ENCODE results near the gene TBXAS1. TPM values are rescaled to one million over a fixed set of nuclear protein-coding genes. Genes with fewer than 3 reads are reported as not detected.

Gene TBXAS1
- total RNA-seq, 2 experiments from 2014 or later, result 0.86 TPM; not detected in 1

DNA sequence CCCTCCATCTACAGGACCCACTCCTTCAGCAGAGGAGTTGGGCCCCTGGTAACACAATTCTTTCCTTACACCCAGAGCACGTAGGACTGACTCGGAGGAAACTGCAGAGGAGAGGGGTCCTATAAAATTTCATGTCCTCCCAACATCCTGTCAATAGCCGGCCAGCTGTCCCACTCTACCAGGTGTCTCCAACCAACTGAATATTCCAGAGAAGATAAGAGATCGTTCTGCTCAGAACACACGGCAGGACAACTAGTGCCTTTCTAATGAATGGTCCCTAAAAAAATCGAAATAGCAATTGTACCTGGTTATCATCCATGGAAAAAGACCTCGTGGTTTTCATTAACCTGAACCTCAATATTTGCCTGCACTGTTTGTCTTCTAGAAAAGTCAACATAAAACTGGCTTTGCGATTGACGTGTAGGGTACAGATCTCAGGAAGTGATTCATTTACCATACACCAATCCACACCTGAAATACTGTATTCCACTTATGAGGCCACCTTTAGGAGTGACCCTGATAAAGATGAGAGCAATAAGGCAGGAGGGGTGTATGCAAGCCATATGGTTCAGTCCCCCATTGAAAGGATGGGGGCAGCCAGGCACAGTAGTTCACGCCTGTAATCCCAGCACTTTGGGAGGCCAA is 121.9 kb downstream of the TBXAS1 start:
- no peaks in the 10 kb centered on the region for H4K20me1 ChIP-seq (ENCODE audit: insufficient read depth, low read length)
- no peak overlapping the region for H3K4me2 ChIP-seq (ENCODE audit: low read length)
- DNase-seq (ENCODE audit: low spot score), result no peak
- no peak overlapping the region for H3K4me3 ChIP-seq (ENCODE audit: low read depth, low read length, poor library complexity, severe bottlenecking)
- intact Hi-C loops (cut with micrococcal nuclease; ENCODE audit: unreplicated experiment), result no loop called here
- no peaks in the 10 kb centered on the region for H3K9me2 ChIP-seq (ENCODE audit: insufficient read depth, low read length)
- TF ChIP-seq EZH2phosphoT487 (IDR thresholded peaks at IDR 0.05; ENCODE audit: borderline replicate concordance, low read depth, low read length), result no peak
- TF ChIP-seq, protein P1, sequence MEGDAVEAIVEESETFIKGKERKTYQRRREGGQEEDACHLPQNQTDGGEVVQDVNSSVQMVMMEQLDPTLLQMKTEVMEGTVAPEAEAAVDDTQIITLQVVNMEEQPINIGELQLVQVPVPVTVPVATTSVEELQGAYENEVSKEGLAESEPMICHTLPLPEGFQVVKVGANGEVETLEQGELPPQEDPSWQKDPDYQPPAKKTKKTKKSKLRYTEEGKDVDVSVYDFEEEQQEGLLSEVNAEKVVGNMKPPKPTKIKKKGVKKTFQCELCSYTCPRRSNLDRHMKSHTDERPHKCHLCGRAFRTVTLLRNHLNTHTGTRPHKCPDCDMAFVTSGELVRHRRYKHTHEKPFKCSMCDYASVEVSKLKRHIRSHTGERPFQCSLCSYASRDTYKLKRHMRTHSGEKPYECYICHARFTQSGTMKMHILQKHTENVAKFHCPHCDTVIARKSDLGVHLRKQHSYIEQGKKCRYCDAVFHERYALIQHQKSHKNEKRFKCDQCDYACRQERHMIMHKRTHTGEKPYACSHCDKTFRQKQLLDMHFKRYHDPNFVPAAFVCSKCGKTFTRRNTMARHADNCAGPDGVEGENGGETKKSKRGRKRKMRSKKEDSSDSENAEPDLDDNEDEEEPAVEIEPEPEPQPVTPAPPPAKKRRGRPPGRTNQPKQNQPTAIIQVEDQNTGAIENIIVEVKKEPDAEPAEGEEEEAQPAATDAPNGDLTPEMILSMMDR (conservative IDR thresholded peaks at IDR 0.05; ENCODE audit: low read length), result no peak
- H2AFZ ChIP-seq (ENCODE audit: low read length), result no peak overlapping the region
- H3K9me3 ChIP-seq (ENCODE audit: low read length), result no peaks in the 10 kb centered on the region
- CTCF ChIA-PET (ENCODE audit: unreplicated experiment), result no interaction called here
- no peak overlapping the region for H3K27ac ChIP-seq (ENCODE audit: low read depth, low read length, poor library complexity, severe bottlenecking)
- H3K4me1 ChIP-seq (ENCODE audit: insufficient read depth, low read length, poor library complexity, severe bottlenecking), result no peaks in the 10 kb centered on the region
- POLR2A ChIA-PET, result no interaction called here
- no TSS peak for BruUV-seq (replicated peaks)
- H3K36me3 ChIP-seq (ENCODE audit: insufficient read depth, low read length), result no peaks in the 10 kb centered on the region
- H3K79me2 ChIP-seq (ENCODE audit: insufficient read depth, low read depth, low read length), result no peaks in the 10 kb centered on the region

DNA sequence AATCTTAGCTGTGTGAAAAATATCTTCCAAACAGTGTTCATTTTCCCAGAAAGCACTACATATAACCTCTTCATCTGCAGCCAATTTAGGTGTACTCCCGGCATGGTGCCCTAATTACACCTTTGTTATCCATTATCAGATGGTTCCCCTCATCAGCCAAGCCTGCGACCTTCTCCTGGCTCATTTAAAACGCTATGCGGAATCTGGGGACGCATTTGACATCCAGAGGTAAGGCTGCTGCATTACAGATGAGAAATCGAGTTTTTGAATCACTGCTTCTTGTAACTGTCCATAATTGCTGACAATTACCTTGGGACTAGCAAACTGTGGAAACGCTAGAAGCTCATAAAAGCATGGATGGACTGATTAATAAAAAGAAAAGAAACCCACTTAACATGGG is 124.2 kb downstream of the TBXAS1 start:
- Histone ChIP-seq H2AFZ (ENCODE audit: low read length) (no peak overlapping the region), H3K79me2 (ENCODE audit: insufficient read depth, low read depth, low read length) (no peaks in the 10 kb centered on the region), H3K9me2 (ENCODE audit: insufficient read depth, low read length) (no peaks in the 10 kb centered on the region), H3K4me1 (ENCODE audit: insufficient read depth, low read length, poor library complexity, severe bottlenecking) (no peaks in the 10 kb centered on the region), H3K9me3 (ENCODE audit: low read length) (no peaks in the 10 kb centered on the region), H3K36me3 (ENCODE audit: insufficient read depth, low read length) (no peaks in the 10 kb centered on the region), H4K20me1 (ENCODE audit: insufficient read depth, low read length) (no peaks in the 10 kb centered on the region), H3K4me3 (ENCODE audit: low read depth, low read length, poor library complexity, severe bottlenecking) (no peak overlapping the region), H3K27ac (ENCODE audit: low read depth, low read length, poor library complexity, severe bottlenecking) (no peak overlapping the region), H3K4me2 (ENCODE audit: low read length) (no peak overlapping the region)
- ChIA-PET POLR2A (interaction anchor here (0.7 to 1.3 kb wide), 2 partner anchors 21 to 130 kb away, joined by 3 read pairs; no protein-coding TSS in a partner anchor), CTCF (ENCODE audit: unreplicated experiment) (no interaction called here)
- intact Hi-C loops (cut with micrococcal nuclease; ENCODE audit: unreplicated experiment), result no loop called here
- TF ChIP-seq EZH2phosphoT487 (IDR thresholded peaks at IDR 0.05; ENCODE audit: borderline replicate concordance, low read depth, low read length), result no peak
- TF ChIP-seq, protein P1 (conservative IDR thresholded peaks at IDR 0.05; ENCODE audit: low read length), result no peak
- DNase-seq (ENCODE audit: low spot score), result no peak
- no TSS peak for BruUV-seq (replicated peaks)

DNA sequence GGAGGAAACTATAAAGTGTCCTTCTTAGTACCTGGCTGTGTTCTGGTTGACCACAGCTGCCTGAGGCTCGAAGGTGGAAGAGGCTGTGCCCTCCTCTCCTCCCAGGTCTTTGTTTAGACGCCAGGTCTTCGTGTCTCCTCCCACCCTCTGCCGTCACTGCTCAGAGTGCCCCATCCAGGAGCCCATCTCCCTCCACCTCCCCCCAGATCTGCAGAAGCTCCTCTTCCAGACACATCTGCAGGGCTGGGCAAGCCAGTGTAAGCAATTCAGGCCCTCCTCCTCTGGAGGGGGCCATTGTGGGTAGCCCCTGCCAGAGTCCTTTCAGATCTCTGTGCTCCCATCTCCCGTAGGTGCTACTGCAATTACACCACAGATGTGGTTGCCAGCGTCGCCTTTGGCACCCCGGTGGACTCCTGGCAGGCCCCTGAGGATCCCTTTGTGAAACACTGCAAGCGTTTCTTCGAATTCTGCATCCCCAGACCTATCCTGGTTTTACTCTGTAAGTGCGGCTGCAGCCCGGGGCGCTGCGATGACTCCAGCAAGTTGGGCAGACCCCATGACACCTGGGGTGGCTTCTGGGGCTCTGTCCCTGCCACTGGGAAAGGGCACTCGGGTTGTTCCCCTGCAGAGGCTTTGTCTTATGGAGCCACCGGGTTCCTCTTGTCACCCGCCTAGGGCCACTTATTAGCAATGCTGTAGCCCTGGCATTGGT is 126.2 kb downstream of the TBXAS1 start:
- ChIA-PET CTCF (ENCODE audit: unreplicated experiment) (no interaction called here), POLR2A (no interaction called here)
- no peak for DNase-seq (ENCODE audit: low spot score)
- no peak overlapping the region for H3K4me3 ChIP-seq (ENCODE audit: low read depth, low read length, poor library complexity, severe bottlenecking)
- TF ChIP-seq EZH2phosphoT487 (IDR thresholded peaks at IDR 0.05; ENCODE audit: borderline replicate concordance, low read depth, low read length), result no peak
- TF ChIP-seq, protein P1 (conservative IDR thresholded peaks at IDR 0.05; ENCODE audit: low read length), result no peak
- H3K27ac ChIP-seq (ENCODE audit: low read depth, low read length, poor library complexity, severe bottlenecking), result no peak overlapping the region
- no peaks in the 10 kb centered on the region for H3K79me2 ChIP-seq (ENCODE audit: insufficient read depth, low read depth, low read length)
- H4K20me1 ChIP-seq (ENCODE audit: insufficient read depth, low read length), result no peaks in the 10 kb centered on the region
- intact Hi-C loops (cut with micrococcal nuclease; ENCODE audit: unreplicated experiment), result no loop called here
- H2AFZ ChIP-seq (ENCODE audit: low read length), result no peak overlapping the region
- H3K4me2 ChIP-seq (ENCODE audit: low read length), result no peak overlapping the region
- no peaks in the 10 kb centered on the region for H3K9me2 ChIP-seq (ENCODE audit: insufficient read depth, low read length)
- H3K9me3 ChIP-seq (ENCODE audit: low read length), result no peaks in the 10 kb centered on the region
- H3K4me1 ChIP-seq (ENCODE audit: insufficient read depth, low read length, poor library complexity, severe bottlenecking), result no peaks in the 10 kb centered on the region
- no TSS peak for BruUV-seq (replicated peaks)
- H3K36me3 ChIP-seq (ENCODE audit: insufficient read depth, low read length), result no peaks in the 10 kb centered on the region
